ENCODE results near the gene JAKMIP3. TPM values are rescaled to one million over a fixed set of nuclear protein-coding genes. Genes with fewer than 3 reads are reported as not detected.

Gene JAKMIP3
- total RNA-seq, 1 experiment from 2014 or later = 0.17 TPM

DNA sequence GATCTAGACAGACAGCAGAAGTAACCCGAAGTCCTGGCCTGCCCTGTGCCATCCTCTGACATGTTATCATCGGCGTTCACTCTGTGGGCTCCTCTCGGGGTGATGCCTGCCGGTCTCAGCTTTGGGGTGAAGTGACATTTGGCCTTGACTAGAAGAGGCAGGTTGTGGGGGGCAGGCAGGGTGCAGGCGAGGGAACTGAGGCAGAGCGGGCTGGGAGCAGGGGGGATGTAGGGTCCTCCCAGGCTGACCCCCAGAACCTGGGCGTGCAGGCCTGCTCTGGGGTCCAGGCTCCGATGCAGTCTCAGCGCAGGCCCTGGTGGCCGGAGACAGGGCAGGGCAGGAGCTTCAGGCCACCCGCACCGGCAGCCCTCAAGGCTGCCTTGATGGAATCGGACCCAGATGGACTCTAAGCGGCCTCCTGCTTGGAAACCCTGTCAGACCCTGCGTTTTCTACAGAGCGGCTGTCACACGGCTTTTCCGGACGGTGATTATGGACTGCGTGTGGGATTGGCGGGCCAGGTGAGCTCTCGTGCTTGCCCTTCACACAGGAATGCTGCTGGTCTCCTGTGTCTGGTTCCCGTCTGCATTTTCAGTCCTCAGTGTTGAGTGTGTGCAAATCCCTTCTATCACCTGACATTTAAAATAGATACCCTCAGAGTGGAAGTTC lies 842 bp upstream of the JAKMIP3 start:
- no peak overlapping the region for H3K9ac ChIP-seq (ENCODE audit: low read length)
- intact Hi-C loops (cut with micrococcal nuclease) = no loop called here

DNA sequence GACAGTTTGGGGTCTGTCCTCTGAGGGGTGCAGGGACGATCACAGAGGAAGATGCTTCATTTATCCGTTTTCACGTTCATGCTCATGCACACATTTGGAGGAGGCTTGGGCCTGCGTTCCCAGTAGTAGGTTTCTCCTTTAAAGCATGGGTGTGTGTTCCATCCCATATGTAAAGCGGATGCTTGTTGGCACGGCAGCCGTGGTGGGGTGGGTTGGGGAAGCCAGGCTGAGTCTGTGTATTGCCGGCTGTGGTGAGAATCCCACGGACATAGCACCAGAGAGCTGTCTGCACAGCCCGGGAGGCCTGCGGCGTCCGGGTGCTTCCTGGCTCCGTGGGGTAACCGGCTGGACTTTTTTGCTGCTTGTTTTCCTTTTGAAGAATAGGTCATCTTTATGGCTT lies 440 bp downstream of the JAKMIP3 start:
- H3K27me3 ChIP-seq (ENCODE audit: insufficient read depth, low read length) = no peaks in the 10 kb centered on the region
- H3K9me2 ChIP-seq (ENCODE audit: insufficient read depth) = no peaks in the 10 kb centered on the region
- H4K20me1 ChIP-seq (ENCODE audit: insufficient read depth) = no peaks in the 10 kb centered on the region
- no peaks in the 10 kb centered on the region for H3K9me3 ChIP-seq (ENCODE audit: control insufficient read depth in 1 of 2, insufficient read depth in 1 of 2, low read depth in 1 of 2, low read length in 2 of 2)
- no TSS peak for BruUV-seq (replicated peaks)
- H3K4me1 ChIP-seq (ENCODE audit: control insufficient read depth in 1 of 2, insufficient read depth in 2 of 2, low read length in 2 of 2) = no peaks in the 10 kb centered on the region
- H3K27ac ChIP-seq (ENCODE audit: low read depth, low read length) = no peak overlapping the region
- no peak for TF ChIP-seq EZH2 (IDR thresholded peaks at IDR 0.05)
- no peak for TF ChIP-seq SIN3A (IDR thresholded peaks at IDR 0.05; ENCODE audit: low read depth)
- TF ChIP-seq, protein P1, sequence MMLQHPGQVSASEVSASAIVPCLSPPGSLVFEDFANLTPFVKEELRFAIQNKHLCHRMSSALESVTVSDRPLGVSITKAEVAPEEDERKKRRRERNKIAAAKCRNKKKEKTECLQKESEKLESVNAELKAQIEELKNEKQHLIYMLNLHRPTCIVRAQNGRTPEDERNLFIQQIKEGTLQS (IDR thresholded peaks at IDR 0.05) = no peak
- TF ChIP-seq POLR2A (IDR thresholded peaks at IDR 0.05; ENCODE audit: borderline replicate concordance, extremely low read depth, insufficient read depth, insufficient read length) = no peak
- no peak for TF ChIP-seq RAD21 (IDR thresholded peaks at IDR 0.05; ENCODE audit: low read depth)
- no peak for TF ChIP-seq CEBPB (IDR thresholded peaks at IDR 0.05; ENCODE audit: low read depth)
- no peak for TF ChIP-seq EGR1 (IDR thresholded peaks at IDR 0.05; ENCODE audit: low read depth)
- no peak for TF ChIP-seq SP1 (IDR thresholded peaks at IDR 0.05; ENCODE audit: low read depth)
- TF ChIP-seq, protein P2, sequence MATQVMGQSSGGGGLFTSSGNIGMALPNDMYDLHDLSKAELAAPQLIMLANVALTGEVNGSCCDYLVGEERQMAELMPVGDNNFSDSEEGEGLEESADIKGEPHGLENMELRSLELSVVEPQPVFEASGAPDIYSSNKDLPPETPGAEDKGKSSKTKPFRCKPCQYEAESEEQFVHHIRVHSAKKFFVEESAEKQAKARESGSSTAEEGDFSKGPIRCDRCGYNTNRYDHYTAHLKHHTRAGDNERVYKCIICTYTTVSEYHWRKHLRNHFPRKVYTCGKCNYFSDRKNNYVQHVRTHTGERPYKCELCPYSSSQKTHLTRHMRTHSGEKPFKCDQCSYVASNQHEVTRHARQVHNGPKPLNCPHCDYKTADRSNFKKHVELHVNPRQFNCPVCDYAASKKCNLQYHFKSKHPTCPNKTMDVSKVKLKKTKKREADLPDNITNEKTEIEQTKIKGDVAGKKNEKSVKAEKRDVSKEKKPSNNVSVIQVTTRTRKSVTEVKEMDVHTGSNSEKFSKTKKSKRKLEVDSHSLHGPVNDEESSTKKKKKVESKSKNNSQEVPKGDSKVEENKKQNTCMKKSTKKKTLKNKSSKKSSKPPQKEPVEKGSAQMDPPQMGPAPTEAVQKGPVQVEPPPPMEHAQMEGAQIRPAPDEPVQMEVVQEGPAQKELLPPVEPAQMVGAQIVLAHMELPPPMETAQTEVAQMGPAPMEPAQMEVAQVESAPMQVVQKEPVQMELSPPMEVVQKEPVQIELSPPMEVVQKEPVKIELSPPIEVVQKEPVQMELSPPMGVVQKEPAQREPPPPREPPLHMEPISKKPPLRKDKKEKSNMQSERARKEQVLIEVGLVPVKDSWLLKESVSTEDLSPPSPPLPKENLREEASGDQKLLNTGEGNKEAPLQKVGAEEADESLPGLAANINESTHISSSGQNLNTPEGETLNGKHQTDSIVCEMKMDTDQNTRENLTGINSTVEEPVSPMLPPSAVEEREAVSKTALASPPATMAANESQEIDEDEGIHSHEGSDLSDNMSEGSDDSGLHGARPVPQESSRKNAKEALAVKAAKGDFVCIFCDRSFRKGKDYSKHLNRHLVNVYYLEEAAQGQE (IDR thresholded peaks at IDR 0.05; ENCODE audit: low read depth) = no peak
- TF ChIP-seq EZH2phosphoT487 (IDR thresholded peaks at IDR 0.05; ENCODE audit: borderline replicate concordance) = no peak
- TF ChIP-seq ZNF274 (IDR thresholded peaks at IDR 0.05; ENCODE audit: low read depth, low read length) = no peak
- TF ChIP-seq FOSL1 (IDR thresholded peaks at IDR 0.05; ENCODE audit: low read depth) = no peak
- ATAC-seq = no peak
- RAD21 ChIA-PET (ENCODE audit: low non-redundant PET in 1 of 2, low total read pairs in 2 of 2, uncharacterized antibody in 2 of 2, unreplicated experiment in 2 of 2) = no interaction called here
- POLR2A ChIA-PET = no interaction called here
- CTCF ChIA-PET = no interaction called here
- no peak for DNase-seq (ENCODE audit: low read depth, low spot score)
- intact Hi-C loops (cut with micrococcal nuclease) = no loop called here
- H3K4me3 ChIP-seq (replicated peaks in 1 of 2; ENCODE audit: low read depth in 1 of 2, low read length in 2 of 2) = no peak overlapping the region
- no peak overlapping the region for H3K9ac ChIP-seq (ENCODE audit: low read length)
- H3K79me2 ChIP-seq (ENCODE audit: insufficient read depth, low read length) = no peaks in the 10 kb centered on the region
- H2AFZ ChIP-seq (ENCODE audit: low read depth, low read length, poor library complexity, severe bottlenecking) = no peak overlapping the region
- no peaks in the 10 kb centered on the region for H3K36me3 ChIP-seq (ENCODE audit: control insufficient read depth in 1 of 2, insufficient read depth in 2 of 2, low read length in 2 of 2)
- H3K4me2 ChIP-seq (ENCODE audit: low read length) = no peak overlapping the region

More for the DNA sequence above, 842 bp upstream of the JAKMIP3 start:
- ChIA-PET CTCF (no interaction called here), RAD21 (ENCODE audit: low non-redundant PET in 1 of 2, low total read pairs in 2 of 2, uncharacterized antibody in 2 of 2, unreplicated experiment in 2 of 2) (no interaction called here), POLR2A (no interaction called here)
- no peak overlapping the region for H3K4me2 ChIP-seq (ENCODE audit: low read length)
- H2AFZ ChIP-seq (ENCODE audit: low read depth, low read length, poor library complexity, severe bottlenecking) = no peak overlapping the region
- no peak for DNase-seq (ENCODE audit: low read depth, low spot score)
- no peak for ATAC-seq
- H3K9me3 ChIP-seq (ENCODE audit: control insufficient read depth in 1 of 2, insufficient read depth in 1 of 2, low read depth in 1 of 2, low read length in 2 of 2) = no peaks in the 10 kb centered on the region
- no peak overlapping the region for H3K4me3 ChIP-seq (replicated peaks in 1 of 2; ENCODE audit: low read depth in 1 of 2, low read length in 2 of 2)
- H3K27me3 ChIP-seq (ENCODE audit: insufficient read depth, low read length) = no peaks in the 10 kb centered on the region
- H3K79me2 ChIP-seq (ENCODE audit: insufficient read depth, low read length) = no peaks in the 10 kb centered on the region
- BruUV-seq (replicated peaks) = no TSS peak
- H3K36me3 ChIP-seq (ENCODE audit: control insufficient read depth in 1 of 2, insufficient read depth in 2 of 2, low read length in 2 of 2) = no peaks in the 10 kb centered on the region
- H3K4me1 ChIP-seq (ENCODE audit: control insufficient read depth in 1 of 2, insufficient read depth in 2 of 2, low read length in 2 of 2) = no peaks in the 10 kb centered on the region
- no peaks in the 10 kb centered on the region for H4K20me1 ChIP-seq (ENCODE audit: insufficient read depth)
- H3K27ac ChIP-seq (ENCODE audit: low read depth, low read length) = no peak overlapping the region
- TF ChIP-seq POLR2AphosphoS5 (IDR thresholded peaks at IDR 0.05; ENCODE audit: low read depth, low read length) (no peak), CEBPB (IDR thresholded peaks at IDR 0.05; ENCODE audit: low read depth) (no peak), CBX3 (IDR thresholded peaks at IDR 0.05; ENCODE audit: low read depth) (no peak), ZNF274 (IDR thresholded peaks at IDR 0.05; ENCODE audit: low read depth, low read length) (no peak), YY1 (IDR thresholded peaks at IDR 0.05; ENCODE audit: extremely low read depth, insufficient replicate concordance, low read depth, low read length) (no peak)
- TF ChIP-seq, protein P3, sequence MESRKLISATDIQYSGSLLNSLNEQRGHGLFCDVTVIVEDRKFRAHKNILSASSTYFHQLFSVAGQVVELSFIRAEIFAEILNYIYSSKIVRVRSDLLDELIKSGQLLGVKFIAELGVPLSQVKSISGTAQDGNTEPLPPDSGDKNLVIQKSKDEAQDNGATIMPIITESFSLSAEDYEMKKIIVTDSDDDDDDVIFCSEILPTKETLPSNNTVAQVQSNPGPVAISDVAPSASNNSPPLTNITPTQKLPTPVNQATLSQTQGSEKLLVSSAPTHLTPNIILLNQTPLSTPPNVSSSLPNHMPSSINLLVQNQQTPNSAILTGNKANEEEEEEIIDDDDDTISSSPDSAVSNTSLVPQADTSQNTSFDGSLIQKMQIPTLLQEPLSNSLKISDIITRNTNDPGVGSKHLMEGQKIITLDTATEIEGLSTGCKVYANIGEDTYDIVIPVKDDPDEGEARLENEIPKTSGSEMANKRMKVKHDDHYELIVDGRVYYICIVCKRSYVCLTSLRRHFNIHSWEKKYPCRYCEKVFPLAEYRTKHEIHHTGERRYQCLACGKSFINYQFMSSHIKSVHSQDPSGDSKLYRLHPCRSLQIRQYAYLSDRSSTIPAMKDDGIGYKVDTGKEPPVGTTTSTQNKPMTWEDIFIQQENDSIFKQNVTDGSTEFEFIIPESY (IDR thresholded peaks at IDR 0.05; ENCODE audit: extremely low read depth, insufficient replicate concordance, low read length) = no peak
- H3K9me2 ChIP-seq (ENCODE audit: insufficient read depth) = no peaks in the 10 kb centered on the region
